Measurements from ENCODE around the gene SPACA7. TPM values are rescaled to one million over a fixed set of nuclear protein-coding genes. Genes with fewer than 3 reads are reported as not detected.

Gene SPACA7
- total RNA-seq, 1 donor from 2014 or later = not detected

DNA sequence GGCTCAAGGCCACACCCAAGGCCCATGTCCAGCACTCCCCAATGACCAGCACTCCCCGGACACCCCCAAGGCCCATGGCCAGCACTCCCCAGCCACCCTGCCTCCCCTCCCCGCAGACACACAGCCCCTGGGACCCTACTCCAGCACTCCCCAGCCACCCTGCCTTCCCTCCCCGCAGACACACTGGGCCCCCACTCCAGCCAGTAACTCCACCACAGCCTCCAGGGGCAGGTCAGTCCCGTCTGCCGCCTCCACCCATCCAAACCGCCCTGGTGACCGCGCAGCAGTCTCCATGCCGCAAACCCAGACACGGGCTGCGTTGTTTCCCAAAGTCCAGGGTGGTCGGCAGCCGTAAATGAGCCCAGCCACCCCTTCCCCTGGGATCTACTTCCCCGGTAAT is 70.7 kb downstream of the SPACA7 start:
- H3K4me3 ChIP-seq (ENCODE audit: low read depth, low read length) = no peak overlapping the region
- TF ChIP-seq, protein P1, sequence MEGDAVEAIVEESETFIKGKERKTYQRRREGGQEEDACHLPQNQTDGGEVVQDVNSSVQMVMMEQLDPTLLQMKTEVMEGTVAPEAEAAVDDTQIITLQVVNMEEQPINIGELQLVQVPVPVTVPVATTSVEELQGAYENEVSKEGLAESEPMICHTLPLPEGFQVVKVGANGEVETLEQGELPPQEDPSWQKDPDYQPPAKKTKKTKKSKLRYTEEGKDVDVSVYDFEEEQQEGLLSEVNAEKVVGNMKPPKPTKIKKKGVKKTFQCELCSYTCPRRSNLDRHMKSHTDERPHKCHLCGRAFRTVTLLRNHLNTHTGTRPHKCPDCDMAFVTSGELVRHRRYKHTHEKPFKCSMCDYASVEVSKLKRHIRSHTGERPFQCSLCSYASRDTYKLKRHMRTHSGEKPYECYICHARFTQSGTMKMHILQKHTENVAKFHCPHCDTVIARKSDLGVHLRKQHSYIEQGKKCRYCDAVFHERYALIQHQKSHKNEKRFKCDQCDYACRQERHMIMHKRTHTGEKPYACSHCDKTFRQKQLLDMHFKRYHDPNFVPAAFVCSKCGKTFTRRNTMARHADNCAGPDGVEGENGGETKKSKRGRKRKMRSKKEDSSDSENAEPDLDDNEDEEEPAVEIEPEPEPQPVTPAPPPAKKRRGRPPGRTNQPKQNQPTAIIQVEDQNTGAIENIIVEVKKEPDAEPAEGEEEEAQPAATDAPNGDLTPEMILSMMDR (conservative IDR thresholded peaks at IDR 0.05; ENCODE audit: low read depth, low read length) = no peak
- no peak for DNase-seq (ENCODE audit: low read depth)

DNA sequence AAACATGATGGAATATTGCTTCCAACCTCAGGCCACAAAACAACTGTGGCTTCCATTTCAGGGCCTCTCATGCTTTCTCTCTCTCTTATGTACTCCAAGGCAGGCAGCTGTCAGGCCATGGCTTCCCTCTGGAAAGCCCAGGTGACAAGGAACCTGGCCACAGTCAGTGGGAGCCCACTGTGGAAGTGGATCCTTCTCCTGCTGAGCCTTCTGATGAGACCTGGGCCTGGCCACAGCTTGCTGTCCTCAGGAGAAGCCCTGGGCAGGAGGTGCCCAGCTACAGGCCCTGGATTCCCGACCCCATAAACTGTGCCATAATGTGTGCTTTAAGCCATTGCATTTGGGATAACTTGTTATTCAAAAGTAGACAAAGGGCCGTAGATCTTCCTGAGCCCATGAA is 71.2 kb downstream of the SPACA7 start:
- no peak for DNase-seq (ENCODE audit: low read depth)
- no peak overlapping the region for H3K4me3 ChIP-seq (ENCODE audit: low read depth, low read length)
- TF ChIP-seq, protein P1 (conservative IDR thresholded peaks at IDR 0.05; ENCODE audit: low read depth, low read length) = no peak

DNA sequence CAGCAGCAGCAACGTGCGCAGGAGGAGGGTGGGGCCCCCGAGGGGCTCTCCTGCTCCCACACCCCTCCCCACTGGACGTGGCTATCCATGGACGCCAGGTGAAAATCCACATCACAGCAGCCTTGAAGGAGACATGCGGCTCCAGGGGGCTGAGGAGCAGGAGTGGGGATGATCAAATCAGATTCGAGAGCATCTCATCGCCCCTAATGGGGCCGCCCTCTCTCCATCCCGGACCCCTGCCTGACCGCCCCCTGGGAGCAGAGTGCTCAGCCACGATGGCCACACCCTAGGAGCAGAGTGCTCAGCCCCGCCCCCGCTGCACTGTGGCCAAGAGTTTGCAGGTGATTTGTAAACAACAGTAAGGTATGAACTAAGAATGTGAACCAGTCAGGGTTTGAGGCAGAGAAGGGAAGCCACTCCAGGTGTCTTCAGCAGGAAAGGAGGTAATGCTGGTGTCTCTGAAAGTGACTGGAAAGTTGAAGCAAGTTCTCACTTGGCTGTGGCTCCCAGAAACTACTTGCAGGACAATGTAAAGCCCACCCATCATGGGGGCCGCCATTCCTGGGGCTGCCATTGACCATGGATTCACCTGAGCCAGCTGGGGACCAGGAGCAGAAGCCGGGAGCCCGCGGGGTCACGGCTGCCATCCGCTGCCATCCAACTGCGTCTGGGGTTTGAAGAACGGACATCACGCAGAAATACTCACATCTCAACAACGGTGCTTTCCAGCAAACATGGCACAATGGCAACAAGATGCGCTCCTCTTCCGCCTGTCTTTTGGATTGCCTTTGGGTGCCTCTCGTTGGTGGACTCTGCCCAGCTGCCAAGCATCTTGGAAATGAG is 71.8 kb downstream of the SPACA7 start:
- DNase-seq (ENCODE audit: low read depth) = no peak
- TF ChIP-seq, protein P1 (conservative IDR thresholded peaks at IDR 0.05; ENCODE audit: low read depth, low read length) = no peak
- no peak overlapping the region for H3K4me3 ChIP-seq (ENCODE audit: low read depth, low read length)

DNA sequence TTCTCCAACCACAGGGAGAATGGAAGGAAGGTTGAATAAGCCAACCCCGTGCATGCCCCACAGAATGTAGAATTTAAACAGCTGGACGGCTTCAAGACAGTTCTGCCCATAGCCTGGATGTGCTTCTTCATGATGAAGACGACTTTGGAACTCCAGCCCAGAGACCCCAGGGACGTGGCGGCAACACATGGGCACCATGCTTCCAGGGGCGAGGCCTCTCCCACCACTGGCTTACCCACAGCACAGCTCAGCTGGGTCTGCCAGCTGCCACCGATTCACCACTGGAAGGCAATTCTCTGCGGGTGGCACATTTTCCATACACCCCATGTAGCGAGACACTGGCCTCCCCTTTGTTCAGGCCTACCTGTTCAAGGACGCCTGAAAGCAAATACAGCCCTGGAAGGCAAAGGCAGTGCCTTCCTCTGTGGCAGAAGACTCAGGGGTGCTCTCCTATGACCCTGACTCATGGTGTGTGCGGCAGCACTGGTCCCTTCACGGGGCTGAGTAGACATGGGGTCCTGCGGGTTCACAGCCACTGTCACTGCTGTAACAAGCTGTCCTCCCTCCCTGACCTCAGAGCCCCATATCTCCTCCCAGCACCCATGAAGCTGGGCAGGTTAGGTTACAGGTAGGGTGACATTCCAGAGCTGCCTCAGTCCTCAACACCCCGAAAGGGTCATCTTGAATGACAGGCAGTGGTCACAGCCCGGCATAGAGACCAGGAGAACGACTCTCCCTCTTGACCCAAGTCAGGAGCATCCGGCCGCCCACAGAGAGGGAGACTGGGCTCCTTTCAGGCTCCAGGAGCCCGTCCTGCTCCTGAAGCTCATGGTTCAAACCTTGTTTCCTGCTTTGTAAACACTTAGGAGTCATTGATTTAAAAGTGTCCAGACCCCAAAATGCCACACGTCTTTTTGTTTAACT is 72.7 kb downstream of the SPACA7 start:
- TF ChIP-seq, protein P1 (conservative IDR thresholded peaks at IDR 0.05; ENCODE audit: low read depth, low read length) = no peak
- no peak for DNase-seq (ENCODE audit: low read depth)
- no peak overlapping the region for H3K4me3 ChIP-seq (ENCODE audit: low read depth, low read length)

DNA sequence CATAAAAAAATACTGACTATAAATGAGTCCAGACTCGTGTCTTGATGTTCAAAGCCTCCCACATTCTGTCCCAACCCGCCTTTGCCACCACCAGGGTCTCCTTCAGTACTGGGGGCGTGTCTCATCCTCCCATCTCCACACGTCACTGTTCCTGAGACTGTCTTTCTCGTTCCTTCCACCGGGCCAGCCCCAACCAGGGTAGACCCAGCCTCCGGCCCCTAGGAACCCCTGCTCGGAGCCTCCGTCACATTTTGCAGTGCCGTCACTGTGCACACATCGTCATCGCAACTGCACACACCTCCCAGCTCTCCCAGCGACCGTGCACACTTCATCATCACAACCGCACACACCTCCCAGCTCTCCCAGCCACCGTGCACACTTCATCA is 73.4 kb downstream of the SPACA7 start:
- no peak for DNase-seq (ENCODE audit: low read depth)
- TF ChIP-seq, protein P1 (conservative IDR thresholded peaks at IDR 0.05; ENCODE audit: low read depth, low read length) = no peak
- H3K4me3 ChIP-seq (ENCODE audit: low read depth, low read length) = no peak overlapping the region

DNA sequence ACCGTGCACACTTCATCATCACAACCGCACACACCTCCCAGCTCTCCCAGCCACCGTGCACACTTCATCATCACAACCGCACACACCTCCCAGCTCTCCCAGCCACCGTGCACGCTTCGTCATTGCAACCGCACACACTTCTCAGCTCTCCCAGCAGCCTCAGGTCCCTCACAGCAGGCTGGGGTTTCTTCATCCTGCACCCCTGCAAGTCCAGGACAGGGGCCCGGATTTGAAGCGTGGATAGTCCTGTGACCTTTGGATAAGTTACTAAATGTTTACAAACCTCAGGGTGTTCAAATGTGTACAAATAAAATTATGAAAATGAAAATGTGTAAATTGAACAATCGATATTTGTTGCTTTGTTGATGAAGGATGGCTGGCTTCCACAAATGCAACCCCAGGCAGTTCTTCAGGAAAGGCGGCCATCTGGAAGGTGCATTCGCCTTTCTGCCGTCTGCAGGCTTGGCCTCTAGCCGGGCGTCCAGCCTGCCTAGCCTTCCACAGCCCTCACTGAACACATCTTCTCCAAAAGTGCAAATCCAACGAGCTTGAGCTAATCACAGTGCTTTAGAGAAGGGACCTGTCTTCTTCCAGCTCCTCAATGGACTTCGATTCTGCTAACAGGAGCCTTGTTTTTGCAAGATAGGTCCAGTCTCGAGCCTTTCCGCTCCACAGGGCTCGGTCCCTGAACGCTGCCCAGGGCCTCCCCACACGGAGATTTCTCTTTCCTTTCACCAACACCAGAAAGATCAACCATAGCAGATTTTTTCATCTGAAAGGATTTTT is 74.2 kb downstream of the SPACA7 start:
- DNase-seq (ENCODE audit: low read depth) = no peak
- TF ChIP-seq, protein P1 (conservative IDR thresholded peaks at IDR 0.05; ENCODE audit: low read depth, low read length) = no peak
- H3K4me3 ChIP-seq (ENCODE audit: low read depth, low read length) = no peak overlapping the region
